ENCODE results near the gene PTAFR.

GRCh38 chr1:28099050-28099769, 77.3 kb downstream of the PTAFR start:
- TF ChIP-seq POLR2A (IDR thresholded peaks at IDR 0.05) = no peak
- TF ChIP-seq, protein P1, sequence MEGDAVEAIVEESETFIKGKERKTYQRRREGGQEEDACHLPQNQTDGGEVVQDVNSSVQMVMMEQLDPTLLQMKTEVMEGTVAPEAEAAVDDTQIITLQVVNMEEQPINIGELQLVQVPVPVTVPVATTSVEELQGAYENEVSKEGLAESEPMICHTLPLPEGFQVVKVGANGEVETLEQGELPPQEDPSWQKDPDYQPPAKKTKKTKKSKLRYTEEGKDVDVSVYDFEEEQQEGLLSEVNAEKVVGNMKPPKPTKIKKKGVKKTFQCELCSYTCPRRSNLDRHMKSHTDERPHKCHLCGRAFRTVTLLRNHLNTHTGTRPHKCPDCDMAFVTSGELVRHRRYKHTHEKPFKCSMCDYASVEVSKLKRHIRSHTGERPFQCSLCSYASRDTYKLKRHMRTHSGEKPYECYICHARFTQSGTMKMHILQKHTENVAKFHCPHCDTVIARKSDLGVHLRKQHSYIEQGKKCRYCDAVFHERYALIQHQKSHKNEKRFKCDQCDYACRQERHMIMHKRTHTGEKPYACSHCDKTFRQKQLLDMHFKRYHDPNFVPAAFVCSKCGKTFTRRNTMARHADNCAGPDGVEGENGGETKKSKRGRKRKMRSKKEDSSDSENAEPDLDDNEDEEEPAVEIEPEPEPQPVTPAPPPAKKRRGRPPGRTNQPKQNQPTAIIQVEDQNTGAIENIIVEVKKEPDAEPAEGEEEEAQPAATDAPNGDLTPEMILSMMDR (IDR thresholded peaks at IDR 0.05) = no peak
